HUES64 (cell line): ENCODE measurements around the gene GAL3ST2.

Experiments
- H3K27ac ChIP-seq: 2 replicates; pipeline ENCODE4 v1.7.0; 2013; ENCODE audit warnings: low read depth, low read length, inconsistent platforms
- H3K27me3 ChIP-seq: 2 replicates; pipeline ENCODE4 v1.6.1; 2013; ENCODE audit warnings: mild to moderate bottlenecking, low read length; ENCODE audit not compliant: insufficient read depth
- H3K36me3 ChIP-seq: 2 replicates; pipeline ENCODE4 v1.6.1; 2013; ENCODE audit warnings: mild to moderate bottlenecking, low read length; ENCODE audit not compliant: insufficient read depth
- H3K4me1 ChIP-seq: 2 replicates; pipeline ENCODE4 v1.6.1; 2013; ENCODE audit warnings: mild to moderate bottlenecking, low read length, moderate library complexity; ENCODE audit not compliant: insufficient read depth
- H3K4me3 ChIP-seq: 2 replicates; pipeline ENCODE4 v1.5.1; 2013; ENCODE audit warnings: mild to moderate bottlenecking, low read length, moderate library complexity
- H3K9ac ChIP-seq: 2 replicates; pipeline ENCODE4 v1.6.1; 2013; ENCODE audit warnings: mild to moderate bottlenecking, low read depth, low read length
- H3K9me3 ChIP-seq: 2 replicates; pipeline ENCODE4 v1.6.1; 2013; ENCODE audit warnings: low read depth, low read length; ENCODE audit not compliant: insufficient read depth
- WGBS: fragments of 150-250, 120-280 bp; methylation state at CpG from one replicate; pipeline ENCODE4 v1.1.7; 2013; ENCODE audit warnings: missing lambda C conversion rate; 5-methylcytosine and 5-hydroxymethylcytosine counted together

Gene GAL3ST2

DNA sequence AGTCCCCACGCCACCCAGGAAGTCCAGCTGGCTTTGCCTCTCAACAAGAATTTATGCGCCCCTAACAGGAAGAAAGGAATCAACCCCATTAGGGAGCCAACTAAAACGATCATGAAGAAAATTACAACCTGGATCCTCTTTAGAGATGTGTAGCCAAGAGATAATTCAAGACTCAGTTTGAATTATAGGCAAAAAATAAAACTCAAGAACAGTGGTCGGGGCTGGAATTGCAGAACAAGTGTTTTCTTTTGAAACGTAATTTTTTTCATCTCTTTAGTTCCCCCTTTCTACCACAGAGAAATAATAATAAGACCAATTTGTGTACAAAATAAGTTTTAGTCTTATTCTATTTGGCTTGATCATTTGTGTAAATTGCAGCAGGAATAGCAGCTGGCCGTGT lies 59.7 kb downstream of the GAL3ST2 start:
- Histone ChIP-seq H3K4me1 (no peaks in the 10 kb centered on the region), H3K9me3 (peaks cover 1% of the 10 kb centered on the region; the same call in 1 of the 2 replicates), H3K27ac (no peak overlapping the region), H3K36me3 (no peaks in the 10 kb centered on the region), H3K9ac (no peak overlapping the region), H3K27me3 (0 out of 2 replicates have a peak, but pooled peaks cover 3% of the 10 kb centered on the region), H3K4me3 (no peak overlapping the region)
- 92% methylated on average over 5 of the region's 6 CpGs for WGBS

DNA sequence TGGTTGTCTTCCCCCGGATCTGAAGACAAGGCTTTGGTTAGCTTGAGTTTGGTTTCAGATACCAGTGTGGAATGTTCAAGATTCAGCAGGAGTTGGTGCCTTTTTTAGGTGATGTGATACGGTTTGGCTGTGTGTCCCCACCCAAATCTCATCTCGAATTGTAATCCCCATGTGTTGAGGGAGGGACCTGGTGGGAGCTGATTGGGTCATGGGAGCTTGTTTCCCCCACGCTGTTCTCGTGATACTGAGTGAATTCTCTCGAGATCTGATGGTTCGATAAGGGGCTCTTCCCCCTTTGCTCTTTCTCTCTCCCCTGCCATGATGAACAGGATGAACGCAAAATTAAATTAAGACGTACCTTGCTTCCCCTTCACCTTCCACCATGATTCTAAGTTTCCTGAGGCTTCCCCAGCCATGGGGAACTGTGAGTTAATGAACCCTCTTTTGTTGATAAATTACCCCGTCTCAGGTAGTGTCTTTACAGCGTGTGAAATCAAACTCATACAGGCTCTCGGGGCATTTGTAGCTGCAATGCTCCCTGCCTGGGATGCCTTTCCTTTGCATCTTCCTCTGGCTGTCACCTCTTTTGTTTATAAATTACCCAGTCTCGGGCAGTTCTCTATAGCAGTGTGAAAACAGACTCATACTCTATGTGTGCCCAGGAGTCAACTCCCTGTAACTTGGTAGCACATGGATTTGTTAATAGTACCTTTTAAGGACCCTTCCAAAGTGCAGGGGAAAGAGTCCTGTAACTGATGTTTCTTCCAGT lies 60.8 kb downstream of the GAL3ST2 start:
- H3K9me3 ChIP-seq = no peaks in the 10 kb centered on the region
- H3K27me3 ChIP-seq = 0 out of 2 replicates have a peak, but pooled peaks cover 3% of the 10 kb centered on the region
- WGBS = 70% methylated on average over 13 of the region's 13 CpGs
- no peaks in the 10 kb centered on the region for H3K4me1 ChIP-seq
- H3K36me3 ChIP-seq = no peaks in the 10 kb centered on the region
- H3K4me3 ChIP-seq = no peak overlapping the region
- H3K27ac ChIP-seq = no peak overlapping the region
- no peak overlapping the region for H3K9ac ChIP-seq

DNA sequence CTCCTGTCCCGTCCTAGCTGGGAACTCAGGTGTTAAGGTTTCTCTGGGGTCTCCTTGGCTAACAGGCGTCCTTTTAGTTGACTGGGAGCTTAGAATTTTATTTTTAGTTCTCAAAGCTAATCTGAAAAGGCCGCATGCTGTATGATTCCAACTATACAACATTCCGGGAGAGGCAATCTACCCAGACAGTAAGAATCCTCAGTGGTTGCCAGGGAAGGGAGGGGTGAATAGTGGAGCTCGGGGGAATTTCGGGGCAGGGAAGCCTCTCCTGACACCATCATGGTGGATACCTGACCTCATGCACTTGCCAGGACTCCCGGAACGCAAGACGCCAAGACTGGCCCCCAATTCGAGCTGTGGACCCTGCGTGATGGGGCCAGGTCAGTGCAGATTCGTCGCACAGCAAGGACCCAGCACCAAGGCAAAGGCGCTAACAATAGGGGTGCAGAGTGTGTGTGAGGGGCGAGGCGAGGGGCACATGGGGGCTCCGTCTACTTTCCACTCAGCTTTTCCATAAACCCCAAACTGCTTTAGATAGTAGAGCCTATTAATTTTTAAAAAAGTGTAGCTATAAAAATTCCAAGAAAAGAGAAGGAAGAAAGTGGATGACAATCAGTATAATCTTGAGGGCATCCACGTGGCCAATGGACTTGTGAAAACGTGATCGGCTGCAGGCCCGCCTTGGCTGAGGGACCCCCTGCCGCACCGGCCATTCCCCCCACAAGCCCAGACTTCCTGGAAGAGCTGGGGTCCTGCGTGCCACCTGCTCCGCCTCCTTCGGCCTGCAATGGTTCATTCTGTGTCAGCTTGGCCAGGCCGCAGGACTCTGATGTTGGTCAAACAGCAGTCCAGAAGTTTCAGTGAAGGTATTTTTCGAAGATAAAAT lies 64.8 kb downstream of the GAL3ST2 start:
- H3K4me1 ChIP-seq = no peaks in the 10 kb centered on the region

DNA sequence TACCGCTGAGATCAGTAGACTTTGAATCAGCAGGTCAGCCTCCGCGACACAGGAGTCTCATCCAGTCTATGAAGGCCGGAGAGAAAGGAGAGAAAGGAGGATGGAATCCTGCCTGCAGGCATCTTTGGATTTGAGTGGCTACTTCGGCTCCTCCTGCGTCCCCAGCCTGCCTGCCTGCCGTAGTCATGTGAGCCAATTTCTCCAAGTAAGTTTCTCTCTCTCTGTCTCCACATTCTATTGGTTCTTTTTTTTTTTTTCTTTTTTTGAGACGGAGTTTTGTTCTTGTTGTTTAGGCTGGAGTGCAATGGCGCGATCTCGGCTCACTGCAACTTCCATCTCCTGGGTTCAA lies 65.4 kb downstream of the GAL3ST2 start:
- Histone ChIP-seq H3K4me3 (no peak overlapping the region), H3K4me1 (no peaks in the 10 kb centered on the region), H3K9me3 (no peaks in the 10 kb centered on the region), H3K27me3 (peaks cover 28% of the 10 kb centered on the region), H3K9ac (no peak overlapping the region), H3K36me3 (no peaks in the 10 kb centered on the region), H3K27ac (no peak overlapping the region)
- WGBS = 81% methylated on average over 10 of the region's 11 CpGs

More for the DNA sequence above, 64.8 kb downstream of the GAL3ST2 start:
- H3K36me3 ChIP-seq = no peaks in the 10 kb centered on the region
- H3K9me3 ChIP-seq = no peaks in the 10 kb centered on the region
- 78% methylated on average over 24 of the region's 28 CpGs for WGBS
- H3K27me3 ChIP-seq = peaks cover 31% of the 10 kb centered on the region
- H3K9ac ChIP-seq = no peak overlapping the region
- H3K27ac ChIP-seq = no peak overlapping the region
- H3K4me3 ChIP-seq = no peak overlapping the region

DNA sequence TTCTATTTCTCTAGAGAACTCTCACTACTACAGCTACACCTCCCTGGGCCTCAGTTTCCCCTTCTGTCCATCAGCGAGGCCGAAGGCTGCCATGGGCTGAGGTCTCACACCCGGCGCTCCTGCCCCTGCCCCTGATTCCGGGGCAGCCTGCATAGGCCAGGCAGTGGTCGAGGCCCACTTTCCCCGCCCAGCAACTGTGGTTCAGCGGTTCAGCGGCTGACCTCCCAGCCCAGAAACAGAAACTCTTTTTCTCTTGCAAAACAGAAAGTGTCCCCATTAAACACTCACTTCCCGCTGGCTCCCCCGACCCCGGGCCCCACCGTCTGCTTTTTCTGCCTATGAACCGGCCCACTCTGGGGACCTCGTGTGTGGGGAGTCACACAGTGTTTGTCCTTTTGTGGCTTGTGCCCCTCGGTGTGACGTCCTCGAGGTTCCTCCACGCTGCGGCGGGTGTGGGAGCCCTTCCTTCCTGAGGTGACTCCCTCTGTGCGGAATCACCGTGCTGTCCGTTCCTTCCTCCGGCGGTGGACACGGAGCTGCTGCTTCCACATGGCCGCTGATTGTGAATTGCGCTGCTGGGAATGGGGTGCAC lies 66.1 kb downstream of the GAL3ST2 start:
- no peaks in the 10 kb centered on the region for H3K36me3 ChIP-seq
- H3K4me3 ChIP-seq = no peak overlapping the region
- H3K27ac ChIP-seq = no peak overlapping the region
- H3K27me3 ChIP-seq = peaks cover 28% of the 10 kb centered on the region
- no peaks in the 10 kb centered on the region for H3K9me3 ChIP-seq
- 72% methylated on average over 29 of the region's 29 CpGs for WGBS
- no peaks in the 10 kb centered on the region for H3K4me1 ChIP-seq
- H3K9ac ChIP-seq = no peak overlapping the region

DNA sequence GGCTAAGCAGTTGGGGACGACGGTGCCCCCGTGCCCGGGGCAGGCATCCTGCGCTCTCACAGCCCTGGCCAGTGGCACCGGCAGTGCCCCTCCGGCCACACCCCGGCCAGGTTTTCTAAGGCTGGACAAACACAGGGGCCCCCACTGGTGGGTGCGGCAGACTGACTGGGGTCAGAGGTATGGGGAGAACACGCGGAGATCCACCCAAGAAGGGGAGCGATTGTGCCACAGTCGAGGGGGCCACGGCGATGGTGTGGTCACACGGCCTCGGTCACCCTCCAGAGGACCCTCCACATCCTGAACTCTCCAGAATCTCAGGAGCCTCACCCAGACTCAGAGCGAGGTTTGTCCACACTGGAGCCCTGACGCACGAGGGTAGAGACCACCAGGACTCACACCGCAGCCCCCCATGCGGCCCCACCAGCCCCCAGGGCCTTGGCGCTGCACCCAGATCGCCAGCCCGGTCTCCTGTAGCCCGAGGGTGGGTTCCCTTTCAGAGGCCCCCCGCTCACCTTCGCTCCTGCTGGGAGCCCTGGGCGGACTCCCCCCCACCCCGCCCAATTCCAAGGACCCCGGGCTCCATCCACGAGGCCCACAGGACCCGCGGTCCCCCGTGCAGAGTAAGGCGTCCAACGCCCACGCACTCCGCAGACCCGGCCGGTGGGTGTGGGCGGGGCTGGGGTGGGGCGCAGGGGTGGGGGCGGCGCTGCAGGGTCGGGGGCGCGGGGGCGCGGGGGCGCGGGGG lies 66.9 kb downstream of the GAL3ST2 start:
- Histone ChIP-seq H3K9ac (no peak overlapping the region), H3K4me3 (no peak overlapping the region; the same call in 1 of the 2 replicates), H3K27ac (no peak overlapping the region), H3K27me3 (peaks cover 28% of the 10 kb centered on the region), H3K4me1 (no peaks in the 10 kb centered on the region), H3K9me3 (no peaks in the 10 kb centered on the region), H3K36me3 (no peaks in the 10 kb centered on the region)
- 51% methylated on average over 50 of the region's 52 CpGs for WGBS

DNA sequence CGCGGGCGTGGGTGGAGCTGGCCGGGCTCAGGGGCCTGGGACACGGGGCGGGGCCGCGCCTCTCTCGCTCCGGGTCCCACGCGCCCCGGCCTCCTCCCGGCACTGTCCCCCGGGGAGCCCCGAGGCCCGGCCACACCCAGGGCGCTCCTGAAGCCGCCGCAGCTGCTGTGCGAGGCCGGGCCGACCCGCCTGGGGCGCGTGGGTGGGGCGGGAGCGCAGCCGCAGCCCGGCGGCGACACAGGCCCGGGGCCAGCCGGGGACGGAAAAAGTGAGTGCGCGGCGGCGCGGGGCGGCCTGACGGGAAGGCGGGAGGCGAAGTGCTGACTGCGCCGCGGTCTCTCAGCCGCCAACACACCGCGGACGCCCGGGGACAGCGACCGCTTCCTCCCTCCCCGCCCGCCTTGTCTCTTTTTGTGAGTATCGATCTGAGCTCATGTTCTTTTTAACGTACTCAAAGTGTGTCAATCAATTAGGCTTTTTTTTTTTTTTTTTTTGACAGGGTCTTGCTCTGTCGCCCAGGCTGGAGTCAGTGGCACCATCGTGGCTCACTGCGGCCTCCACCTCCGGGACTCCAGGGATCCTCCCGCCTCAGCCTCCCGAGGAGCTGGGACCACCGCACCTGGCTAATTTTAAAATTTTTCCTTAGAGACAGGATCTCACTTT lies 67.6 kb downstream of the GAL3ST2 start:
- H3K4me3 ChIP-seq = peak overlapping the region; percentile 49
- peaks cover 28% of the 10 kb centered on the region for H3K27me3 ChIP-seq
- H3K9me3 ChIP-seq = no peaks in the 10 kb centered on the region
- H3K27ac ChIP-seq = no peak overlapping the region
- no peaks in the 10 kb centered on the region for H3K4me1 ChIP-seq
- H3K36me3 ChIP-seq = no peaks in the 10 kb centered on the region
- peak overlapping the region; percentile 38; the same call in 1 of the 2 replicates for H3K9ac ChIP-seq
- WGBS = 10% methylated on average over 65 of the region's 65 CpGs

DNA sequence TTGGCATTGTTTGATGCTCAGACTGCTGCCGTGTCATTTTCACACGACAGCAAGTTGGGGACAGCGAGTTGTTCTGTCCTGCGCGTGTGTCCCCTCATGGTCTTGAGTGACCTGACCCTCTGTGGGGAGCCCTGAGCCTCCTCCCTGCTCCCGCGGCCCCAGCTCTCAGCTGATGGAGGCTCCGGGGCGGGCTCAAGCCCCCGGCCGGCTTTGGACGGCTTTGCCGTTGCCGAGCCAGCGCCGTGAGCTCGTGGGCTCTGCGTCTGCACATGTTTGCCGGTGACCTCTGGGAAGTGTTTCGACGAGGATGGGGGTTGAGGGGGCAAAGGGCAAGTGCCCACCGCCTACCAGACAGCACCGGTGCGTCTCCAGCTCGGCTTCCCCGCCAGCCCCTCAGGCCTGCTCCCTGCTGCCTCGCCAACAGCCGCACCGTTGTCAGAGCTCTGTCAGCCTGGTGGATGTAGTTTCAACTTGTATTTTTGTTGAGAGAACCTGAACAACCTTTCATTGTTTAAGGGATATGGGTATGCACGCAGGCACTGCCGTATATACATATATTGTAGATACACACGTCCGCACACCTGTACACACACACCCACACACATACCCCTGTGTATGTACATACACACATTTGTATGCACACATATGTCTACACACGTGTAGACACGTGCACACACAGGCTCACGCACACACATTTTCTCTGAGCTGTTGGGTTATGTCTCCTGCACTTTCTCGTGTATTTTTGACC lies 68.4 kb downstream of the GAL3ST2 start:
- Histone ChIP-seq H3K27ac (no peak overlapping the region), H3K27me3 (peaks cover 28% of the 10 kb centered on the region), H3K36me3 (no peaks in the 10 kb centered on the region), H3K4me1 (no peaks in the 10 kb centered on the region), H3K9me3 (no peaks in the 10 kb centered on the region), H3K9ac (no peak overlapping the region), H3K4me3 (peak overlapping the region; percentile 49)
- 84% methylated on average over 37 of the region's 37 CpGs for WGBS

DNA sequence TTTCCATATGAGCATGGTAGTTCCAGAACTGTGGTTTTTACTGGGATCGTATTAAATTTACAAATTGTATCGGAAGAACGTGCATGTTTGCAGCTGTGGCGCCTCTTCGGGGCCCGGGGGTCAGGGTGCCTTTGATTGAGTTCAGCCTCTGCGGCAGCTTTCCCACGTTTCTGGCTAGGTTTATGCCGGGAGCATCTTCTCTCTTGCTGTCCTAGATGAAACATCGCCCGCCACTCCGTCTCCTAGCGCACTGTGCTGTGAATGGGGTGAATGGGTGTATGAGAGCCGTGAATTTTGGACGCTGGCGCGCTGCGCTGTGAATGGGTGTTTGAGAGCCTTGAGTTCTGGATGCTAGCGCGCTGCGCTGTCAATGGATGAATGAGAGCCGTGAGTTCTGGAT lies 69.8 kb downstream of the GAL3ST2 start:
- no peaks in the 10 kb centered on the region for H3K36me3 ChIP-seq
- WGBS = 94% methylated on average over 22 of the region's 22 CpGs
- no peak overlapping the region for H3K4me3 ChIP-seq
- H3K9me3 ChIP-seq = no peaks in the 10 kb centered on the region
- no peaks in the 10 kb centered on the region for H3K4me1 ChIP-seq
- no peak overlapping the region for H3K9ac ChIP-seq
- H3K27ac ChIP-seq = no peak overlapping the region
- peaks cover 28% of the 10 kb centered on the region for H3K27me3 ChIP-seq
